ENCODE data around the gene CCIN. TPM values are rescaled to one million over a fixed set of nuclear protein-coding genes. Genes with fewer than 3 reads are reported as not detected.
A peak's percentile ranks its signal among the peaks of the same experiment; 100 is the strongest.
"Not testable (repeated sequence)": the region's sequence is repeated elsewhere in the genome, so short reads cannot be mapped to it uniquely, and the experiment has no call there.

The CCIN gene
- total RNA-seq, 4 donors from 2014 or later = not detected

DNA sequence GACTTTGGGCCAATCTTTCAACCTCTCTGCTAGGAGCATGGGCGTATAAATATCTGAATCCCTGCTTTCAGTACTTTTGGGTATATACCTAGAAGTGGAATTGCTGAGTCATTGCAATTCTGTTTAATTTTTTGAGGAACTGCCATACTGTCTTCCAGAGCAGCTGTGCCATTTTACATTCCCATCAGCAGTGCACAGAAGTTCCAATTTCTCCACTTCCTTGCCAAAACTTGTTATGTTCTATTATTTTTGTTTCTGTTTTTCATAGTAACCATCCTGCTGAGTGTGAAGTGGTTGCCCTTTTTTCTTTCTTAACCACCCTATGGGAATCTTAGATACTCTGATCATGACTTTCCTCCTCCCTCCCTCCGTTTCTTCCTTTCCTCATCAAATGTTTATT, 11.1 kb upstream of the CCIN start:
- TF ChIP-seq POLR2A (IDR thresholded peaks at IDR 0.05) = no peak
- TF ChIP-seq POLR2AphosphoS5 (IDR thresholded peaks at IDR 0.05) = no peak
- TF ChIP-seq EP300 (IDR thresholded peaks at IDR 0.05) = no peak
- TF ChIP-seq, protein P1, sequence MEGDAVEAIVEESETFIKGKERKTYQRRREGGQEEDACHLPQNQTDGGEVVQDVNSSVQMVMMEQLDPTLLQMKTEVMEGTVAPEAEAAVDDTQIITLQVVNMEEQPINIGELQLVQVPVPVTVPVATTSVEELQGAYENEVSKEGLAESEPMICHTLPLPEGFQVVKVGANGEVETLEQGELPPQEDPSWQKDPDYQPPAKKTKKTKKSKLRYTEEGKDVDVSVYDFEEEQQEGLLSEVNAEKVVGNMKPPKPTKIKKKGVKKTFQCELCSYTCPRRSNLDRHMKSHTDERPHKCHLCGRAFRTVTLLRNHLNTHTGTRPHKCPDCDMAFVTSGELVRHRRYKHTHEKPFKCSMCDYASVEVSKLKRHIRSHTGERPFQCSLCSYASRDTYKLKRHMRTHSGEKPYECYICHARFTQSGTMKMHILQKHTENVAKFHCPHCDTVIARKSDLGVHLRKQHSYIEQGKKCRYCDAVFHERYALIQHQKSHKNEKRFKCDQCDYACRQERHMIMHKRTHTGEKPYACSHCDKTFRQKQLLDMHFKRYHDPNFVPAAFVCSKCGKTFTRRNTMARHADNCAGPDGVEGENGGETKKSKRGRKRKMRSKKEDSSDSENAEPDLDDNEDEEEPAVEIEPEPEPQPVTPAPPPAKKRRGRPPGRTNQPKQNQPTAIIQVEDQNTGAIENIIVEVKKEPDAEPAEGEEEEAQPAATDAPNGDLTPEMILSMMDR (IDR thresholded peaks at IDR 0.05) = no peak

DNA sequence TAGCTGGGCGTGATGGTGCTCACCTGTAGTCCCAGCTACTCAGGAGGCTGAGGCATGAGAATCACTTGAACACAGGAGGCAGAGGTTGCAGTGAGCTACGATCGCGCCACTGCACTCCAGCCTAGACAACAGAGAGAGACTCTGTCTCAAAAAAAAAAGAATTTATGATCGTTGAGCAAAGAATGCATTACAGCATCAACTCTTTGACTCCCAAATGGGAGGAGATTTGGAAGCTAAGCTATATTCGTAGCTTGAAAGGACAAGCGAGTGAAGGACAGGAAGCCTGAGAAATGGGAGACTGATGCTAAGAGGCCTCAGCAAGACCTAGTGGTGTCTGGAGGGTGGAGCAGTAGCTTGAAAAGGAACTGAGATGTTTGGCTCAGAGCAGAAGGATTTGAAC, 10.3 kb upstream of the CCIN start:
- peak overlapping the region; percentile 65 for H3K27ac ChIP-seq
- H3K9me3 ChIP-seq = no peaks in the 10 kb centered on the region
- 74% methylated on average over 7 of the region's 7 CpGs for WGBS
- H3K27me3 ChIP-seq = no peaks in the 10 kb centered on the region
- H3K4me1 ChIP-seq = peaks cover 27% of the 10 kb centered on the region
- H3K36me3 ChIP-seq = no peaks in the 10 kb centered on the region
- TF ChIP-seq POLR2A (IDR thresholded peaks at IDR 0.05) (no peak), EP300 (IDR thresholded peaks at IDR 0.05) (no peak), POLR2AphosphoS5 (IDR thresholded peaks at IDR 0.05) (no peak)
- TF ChIP-seq, protein P1 (IDR thresholded peaks at IDR 0.05) = no peak
- DNase-seq (ENCODE audit: low spot score in 2 of 2) = no peak
- no peak overlapping the region for H3K4me3 ChIP-seq

More for the DNA sequence above, 11.1 kb upstream of the CCIN start:
- 62% methylated on average over 2 of the region's 2 CpGs for WGBS
- no peaks in the 10 kb centered on the region for H3K27me3 ChIP-seq
- DNase-seq (ENCODE audit: low spot score in 2 of 2) = no peak
- H3K4me3 ChIP-seq = no peak overlapping the region
- peak overlapping the region; percentile 65 for H3K27ac ChIP-seq
- H3K9me3 ChIP-seq = no peaks in the 10 kb centered on the region
- no peaks in the 10 kb centered on the region for H3K36me3 ChIP-seq
- H3K4me1 ChIP-seq = peaks cover 23% of the 10 kb centered on the region

DNA sequence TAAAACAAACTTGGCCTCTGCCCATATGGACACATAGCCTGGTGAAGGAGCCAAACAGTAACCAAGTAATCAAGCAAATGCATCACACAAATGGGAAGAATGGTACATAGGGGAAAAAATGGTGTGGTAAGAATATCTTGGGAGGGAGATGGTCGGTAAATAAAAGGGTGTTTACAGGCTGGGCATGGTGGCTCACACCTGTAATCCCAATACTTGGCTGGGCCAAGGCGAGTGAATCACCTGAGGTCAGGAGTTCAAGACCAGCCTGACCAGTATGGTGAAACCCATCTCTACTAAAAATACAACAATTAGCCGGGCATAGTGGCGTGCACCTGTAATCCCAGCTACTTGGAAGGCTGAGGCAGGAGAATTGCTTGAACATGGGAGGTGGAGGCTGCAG, 9.7 kb upstream of the CCIN start:
- peak overlapping the region; percentile 65 for H3K27ac ChIP-seq
- H3K27me3 ChIP-seq; H3K4me3 ChIP-seq; H3K9me3 ChIP-seq; H3K36me3 ChIP-seq; DNase-seq (ENCODE audit: low spot score in 2 of 2): not testable (repeated sequence)
- 95% methylated on average over 4 of the region's 4 CpGs for WGBS
- peaks cover 31% of the 10 kb centered on the region for H3K4me1 ChIP-seq

DNA sequence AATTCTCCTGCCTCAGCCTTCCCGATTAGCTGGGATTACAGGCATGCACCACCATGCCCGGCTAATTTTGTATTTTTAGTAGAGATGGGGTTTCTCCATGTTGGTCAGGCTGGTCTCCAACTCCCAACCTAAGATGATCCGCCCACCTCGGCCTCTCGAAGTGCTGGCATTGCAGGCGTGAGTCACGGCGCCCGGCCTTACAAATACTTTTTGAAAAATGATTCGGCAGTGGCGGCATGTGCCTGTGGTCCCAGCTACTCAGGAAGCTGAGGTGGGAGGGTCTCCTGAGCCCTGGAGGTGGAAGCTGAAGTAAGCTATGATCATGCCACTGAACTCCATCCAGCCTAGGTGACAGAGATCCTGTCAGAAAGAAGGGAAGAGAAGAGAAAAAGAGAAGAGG, 9.1 kb upstream of the CCIN start:
- not testable (repeated sequence) for H3K27me3 ChIP-seq; DNase-seq (ENCODE audit: low spot score in 2 of 2); H3K36me3 ChIP-seq; H3K9me3 ChIP-seq; H3K4me3 ChIP-seq; H3K27ac ChIP-seq
- 85% methylated on average over 11 of the region's 11 CpGs for WGBS
- peaks cover 30% of the 10 kb centered on the region for H3K4me1 ChIP-seq

DNA sequence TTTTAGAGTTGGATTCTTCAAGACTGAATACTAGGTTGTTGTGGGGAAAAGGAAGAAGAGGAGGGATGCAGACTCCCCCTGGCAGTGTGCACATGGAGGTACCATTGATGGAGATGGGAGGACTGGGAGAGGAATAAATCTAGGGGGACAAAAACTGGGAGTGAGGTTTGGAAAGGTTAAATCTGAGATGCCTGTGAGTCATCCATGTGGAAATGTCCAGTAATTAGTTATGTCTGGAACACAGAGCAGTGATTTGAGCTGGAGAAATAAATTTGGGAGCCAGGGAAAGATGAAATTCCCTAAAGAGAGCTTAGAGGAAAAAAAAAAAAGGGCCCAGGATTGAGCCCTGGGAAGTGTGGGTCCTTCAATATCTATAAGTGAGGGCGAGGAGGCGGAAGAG, 8.0 kb upstream of the CCIN start:
- Histone ChIP-seq H3K9me3 (no peaks in the 10 kb centered on the region), H3K27me3 (no peaks in the 10 kb centered on the region), H3K4me1 (peaks cover 38% of the 10 kb centered on the region), H3K27ac (no peak overlapping the region), H3K36me3 (no peaks in the 10 kb centered on the region), H3K4me3 (no peak overlapping the region)
- TF ChIP-seq POLR2AphosphoS5 (IDR thresholded peaks at IDR 0.05) (no peak), POLR2A (IDR thresholded peaks at IDR 0.05) (no peak), EP300 (IDR thresholded peaks at IDR 0.05) (no peak)
- TF ChIP-seq, protein P1 (IDR thresholded peaks at IDR 0.05) = no peak
- 61% methylated on average over 2 of the region's 2 CpGs for WGBS
- DNase-seq (ENCODE audit: low spot score in 2 of 2) = no peak

DNA sequence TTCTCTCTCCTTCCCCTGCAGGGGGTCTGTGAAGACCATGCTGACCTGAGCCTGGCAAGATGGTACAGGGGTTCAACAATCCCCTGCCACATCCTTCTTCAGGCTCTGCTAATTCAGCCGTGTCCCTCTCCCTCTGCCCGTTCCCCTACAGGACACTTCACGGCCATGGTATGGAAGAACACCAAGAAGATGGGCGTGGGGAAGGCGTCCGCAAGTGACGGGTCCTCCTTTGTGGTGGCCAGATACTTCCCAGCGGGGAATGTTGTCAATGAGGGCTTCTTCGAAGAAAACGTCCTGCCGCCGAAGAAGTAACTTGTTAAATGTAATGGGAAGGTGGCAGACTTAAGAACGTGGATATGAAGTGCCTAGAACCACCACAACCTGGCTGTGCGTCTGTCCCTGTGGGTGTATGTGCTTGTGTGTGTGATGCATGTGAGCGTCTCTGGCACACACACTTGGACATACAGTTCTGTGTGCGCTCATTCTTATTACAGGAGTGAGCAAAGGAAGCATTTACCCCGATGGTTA, 6.9 kb upstream of the CCIN start:
- Histone ChIP-seq H3K36me3 (no peaks in the 10 kb centered on the region), H3K27ac (no peak overlapping the region), H3K27me3 (no peaks in the 10 kb centered on the region), H3K4me1 (peaks cover 47% of the 10 kb centered on the region), H3K4me3 (no peak overlapping the region), H3K9me3 (no peaks in the 10 kb centered on the region)
- TF ChIP-seq, protein P1 (IDR thresholded peaks at IDR 0.05) = no peak
- WGBS = 89% methylated on average over 17 of the region's 17 CpGs
- no peak for DNase-seq (ENCODE audit: low spot score in 2 of 2)

All from suprapubic skin (tissue), 4 donors.